GM19240 (cell line): ENCODE data around the gene GPR78.
"Not testable (repeated sequence)": the region's sequence is repeated elsewhere in the genome, so short reads cannot be mapped to it uniquely, and the experiment has no call there.

ENCODE experiments used
- DNase-seq: peaks from one replicate; pipeline ENCODE4 v3.0.0; 2011; ENCODE audit warnings: low spot score; ENCODE audit not compliant: insufficient read length

The GPR78 gene

GRCh38 chr4:8560265-8561047, 19.7 kb upstream of the GPR78 start:
- DNase-seq = no peak

GRCh38 chr4:8564595-8564994, 15.6 kb upstream of the GPR78 start:
- DNase-seq = no peak

- no peak for DNase-seq
These were observed 12.0 kb upstream of the GPR78 start for GRCh38 chr4:8568068-8568668.

GRCh38 chr4:8570201-8570600, 10.0 kb upstream of the GPR78 start:
- DNase-seq = no peak

GRCh38 chr4:8571702-8572685, 8.2 kb upstream of the GPR78 start:
- DNase-seq = no peak

GRCh38 chr4:8573266-8573665, 6.9 kb upstream of the GPR78 start:
- DNase-seq = no peak

- no peak for DNase-seq
These were observed 5.3 kb upstream of the GPR78 start for GRCh38 chr4:8574796-8575370.

- DNase-seq = no peak
These were observed 4.7 kb upstream of the GPR78 start for GRCh38 chr4:8575457-8575856.

GRCh38 chr4:8576591-8576990, 3.6 kb upstream of the GPR78 start:
- not testable (repeated sequence) for DNase-seq

GRCh38 chr4:8577046-8577445, 3.1 kb upstream of the GPR78 start:
- no peak for DNase-seq

- no peak for DNase-seq
These were observed 2.2 kb upstream of the GPR78 start for GRCh38 chr4:8577972-8578371.

- DNase-seq = no peak
These were observed 1.5 kb upstream of the GPR78 start for GRCh38 chr4:8578717-8579116.

GRCh38 chr4:8579526-8580320, 469 bp upstream of the GPR78 start:
- DNase-seq = no peak

GRCh38 chr4:8581094-8581861, 1.1 kb downstream of the GPR78 start:
- DNase-seq = no peak

GRCh38 chr4:8582016-8582415, 1.8 kb downstream of the GPR78 start:
- no peak for DNase-seq

GRCh38 chr4:8582436-8582835, 2.2 kb downstream of the GPR78 start:
- no peak for DNase-seq

GRCh38 chr4:8582941-8583654, 2.9 kb downstream of the GPR78 start:
- no peak for DNase-seq

- no peak for DNase-seq
These were observed 3.4 kb downstream of the GPR78 start for GRCh38 chr4:8583655-8584025.

- DNase-seq = no peak
These were observed 5.0 kb downstream of the GPR78 start for GRCh38 chr4:8585186-8585585.
